Liver (tissue), 9 donors: ENCODE results near the gene BCAR3. TPM values are rescaled to one million over a fixed set of nuclear protein-coding genes. Genes with fewer than 3 reads are reported as not detected.

Experiments used
- DNase-seq: peaks from one replicate; pipeline ENCODE4 v3.0.0-alpha.2; 2017; ENCODE audit warnings: low spot score
- H3K27ac ChIP-seq, 2 donors: one replicate each; pipeline ENCODE4 v1.7.0; 2013; ENCODE audit warnings: inconsistent platforms in 2 of 2, low read length in 2 of 2, control low read depth in 1 of 2, low read depth in 1 of 2, mild to moderate bottlenecking in 1 of 2
- H3K27me3 ChIP-seq, 4 donors: one replicate each; pipeline versions ENCODE4 v1.6.1 to v1.7.0; 2013; ENCODE audit warnings: low read length in 3 of 4, inconsistent platforms in 1 of 4, mild to moderate bottlenecking in 1 of 4, moderate library complexity in 1 of 4; ENCODE audit not compliant: control insufficient read depth in 4 of 4, insufficient read depth in 4 of 4
- H3K36me3 ChIP-seq, 4 donors: one replicate each; pipeline versions ENCODE4 v1.6.1 to v1.7.0; 2013; ENCODE audit warnings: low read length in 3 of 4, mild to moderate bottlenecking in 3 of 4, low read depth in 1 of 4, moderate library complexity in 1 of 4; ENCODE audit not compliant: control insufficient read depth in 4 of 4, insufficient read depth in 3 of 4
- H3K4me1 ChIP-seq, 4 donors: one replicate each; pipeline versions ENCODE4 v1.6.1 to v1.7.0; 2013; ENCODE audit warnings: low read length in 3 of 4, mild to moderate bottlenecking in 3 of 4, moderate library complexity in 1 of 4; ENCODE audit not compliant: control insufficient read depth in 4 of 4, insufficient read depth in 4 of 4
- H3K4me3 ChIP-seq, 3 donors: one replicate each; pipeline versions ENCODE4 v1.6.1 to v1.7.0; 2013; ENCODE audit warnings: low read length in 3 of 3, control low read depth in 1 of 3, low read depth in 1 of 3, mild to moderate bottlenecking in 1 of 3
- H3K9ac ChIP-seq, 2 donors: one replicate each; pipeline ENCODE4 v1.7.0; 2013; ENCODE audit warnings: low read length in 2 of 2, mild to moderate bottlenecking in 2 of 2, moderate library complexity in 2 of 2, control low read depth in 1 of 2, low read depth in 1 of 2
- H3K9me3 ChIP-seq, 4 donors: one replicate each; pipeline versions ENCODE4 v1.6.1 to v1.7.0; 2013; ENCODE audit warnings: low read length in 3 of 4; ENCODE audit not compliant: control insufficient read depth in 4 of 4
- EGR1 ChIP-seq, 2 donors: IDR thresholded peaks; 2 replicates each; pipeline ENCODE4 v1.6.1; 2016 to 2018; ENCODE audit warnings: antibody characterized with exemption in 2 of 2, low read depth in 2 of 2
- FOXA1 ChIP-seq: IDR thresholded peaks from 2 replicates; pipeline ENCODE4 v1.6.1; 2016; ENCODE audit warnings: antibody characterized with exemption
- FOXA2 ChIP-seq: IDR thresholded peaks from 2 replicates; pipeline ENCODE4 v1.6.1; 2016; ENCODE audit warnings: antibody characterized with exemption
- GABPA ChIP-seq, 2 donors: IDR thresholded peaks in 1 of 2; conservative IDR thresholded peaks in 1 of 2; 2 replicates each; pipeline ENCODE4 v1.6.1; 2016; ENCODE audit warnings: antibody characterized with exemption in 2 of 2, mild to moderate bottlenecking in 1 of 2, moderate library complexity in 1 of 2
- HNF4A ChIP-seq, 2 donors: conservative IDR thresholded peaks; 2 replicates each; pipeline ENCODE4 v1.6.1; 2016; ENCODE audit warnings: antibody characterized with exemption in 2 of 2, mild to moderate bottlenecking in 2 of 2
- HNF4G ChIP-seq: IDR thresholded peaks from 2 replicates; pipeline ENCODE4 v1.6.1; 2016; ENCODE audit warnings: antibody characterized with exemption
- JUND ChIP-seq, 2 donors: IDR thresholded peaks; 2 replicates each; pipeline ENCODE4 v1.6.1; 2016; ENCODE audit warnings: antibody characterized with exemption in 2 of 2
- NR2F2 ChIP-seq: IDR thresholded peaks from 2 replicates; pipeline ENCODE4 v1.6.1; 2016; ENCODE audit warnings: antibody characterized with exemption
- RAD21 ChIP-seq, 2 donors: IDR thresholded peaks; 2 replicates each; pipeline ENCODE4 v1.6.1; 2016; ENCODE audit warnings: antibody characterized with exemption in 2 of 2, mild to moderate bottlenecking in 2 of 2
- RXRA ChIP-seq, 2 donors: IDR thresholded peaks; 2 replicates each; pipeline ENCODE4 v1.6.1; 2017 to 2018; ENCODE audit warnings: antibody characterized with exemption in 2 of 2, mild to moderate bottlenecking in 1 of 2
- SP1 ChIP-seq: IDR thresholded peaks from 2 replicates; pipeline ENCODE4 v1.6.1; 2018; ENCODE audit warnings: antibody characterized with exemption, mild to moderate bottlenecking
- TAF1 ChIP-seq: conservative IDR thresholded peaks from 2 replicates; pipeline ENCODE4 v1.6.1; 2016; ENCODE audit warnings: antibody characterized with exemption, mild to moderate bottlenecking
- YY1 ChIP-seq: IDR thresholded peaks from 2 replicates; pipeline ENCODE4 v1.6.1; 2016; ENCODE audit warnings: antibody characterized with exemption, mild to moderate bottlenecking
- WGBS: extraction: QIAGEN DNeasy Blood & Tissue Kit; methylation state at CpG from one replicate; pipeline ENCODE4 v1.1.7; 2013; 5-methylcytosine and 5-hydroxymethylcytosine counted together
- polyA plus RNA-seq, 2 donors: library from polyadenylated mRNA; stranded (reverse) in 1 of 2; unstranded in 1 of 2; fragments of 200-250 nt in 1 of 2; fragments of >200 nt in 1 of 2; fragmentation: Nextera tagmentation in 1 of 2; extraction: Ambion mirVana in 1 of 2; gene quantifications; one replicate each; pipeline versions ENCODE4 v1.2.1 to v1.2.3, GENCODE V29; 2013 to 2015
- total RNA-seq, 2 donors: library from RNA; depleted of rRNA; stranded (reverse); fragments of >200 nt; gene quantifications; one replicate each; pipeline ENCODE4 v1.2.3, GENCODE V29; 2014
- TF ChIP-seq, protein P1 (sequence below): IDR thresholded peaks from 2 replicates; pipeline ENCODE4 v1.6.1; 2016; ENCODE audit warnings: antibody characterized with exemption
- TF ChIP-seq, protein P2 (sequence below): IDR thresholded peaks from 2 replicates; pipeline ENCODE4 v1.6.1; 2016; ENCODE audit warnings: antibody characterized with exemption, mild to moderate bottlenecking
- TF ChIP-seq, protein P3 (sequence below): fragments of 150-350 bp; IDR thresholded peaks from 2 replicates; pipeline ENCODE4 v1.5.1; 2017; ENCODE audit warnings: improper control_type of control experiment, low read depth, low read length; ENCODE audit not compliant: missing input control
- TF ChIP-seq, protein P4 (sequence below): IDR thresholded peaks from 2 replicates; pipeline ENCODE4 v1.6.1; 2016; ENCODE audit warnings: antibody characterized with exemption
- TF ChIP-seq, protein P5 (sequence below): IDR thresholded peaks from 2 replicates; pipeline ENCODE4 v1.6.1; 2016; ENCODE audit warnings: antibody characterized with exemption
- donor health status: healthy.
- donor health status: healthy.
- donor health status: healthy.
- donor health status: healthy.
- donor health status: healthy.

The BCAR3 gene
- total and polyA plus RNA-seq, 4 donors, result 2.8 to 10.3 (median 7.7) TPM

DNA sequence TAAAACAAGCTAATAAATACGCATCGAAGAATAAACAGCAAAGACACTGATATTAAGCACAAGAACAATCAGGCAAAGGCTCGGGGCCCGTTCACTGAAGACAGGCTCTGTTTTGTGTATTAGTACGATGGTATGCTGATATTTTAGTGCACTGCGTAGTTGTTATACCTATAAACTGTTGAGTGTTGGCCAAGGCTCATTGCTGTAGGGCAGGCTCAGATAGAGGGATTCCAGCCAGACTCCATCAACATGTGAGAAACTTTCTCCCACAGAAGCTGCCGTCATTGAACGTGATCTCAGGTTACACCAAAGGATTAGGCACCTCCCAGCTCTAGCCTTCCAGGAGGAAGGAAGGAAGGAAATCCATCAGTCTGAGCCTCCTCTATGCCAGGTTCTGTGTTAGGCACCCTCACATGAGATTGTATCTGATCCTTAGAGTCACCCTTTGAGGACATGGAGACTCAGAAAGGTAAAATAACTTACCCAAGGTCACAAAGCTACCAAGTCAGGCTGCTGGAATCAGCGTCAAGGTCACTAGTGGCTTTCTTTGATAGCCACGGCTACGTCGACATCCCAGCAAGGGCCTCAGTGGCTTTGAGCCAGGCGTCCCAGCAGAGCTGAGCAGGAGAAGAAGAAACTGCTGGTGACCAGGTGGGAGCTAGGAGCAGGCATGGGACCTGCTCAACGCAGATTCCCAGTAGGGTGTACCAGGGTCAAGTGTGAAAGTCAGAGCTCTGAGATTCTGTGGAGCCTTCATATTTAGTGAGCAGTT, 14.8 kb downstream of the BCAR3 start:
- Histone ChIP-seq H3K27ac (no peak overlapping the region), H3K9ac (no peak overlapping the region), H3K4me3 (no peak overlapping the region), H3K4me1 (peaks cover 0 to 7% (median 0%) of the 10 kb centered on the region in 4 donors), H3K9me3 (no peaks in the 10 kb centered on the region), H3K36me3 (no peaks in the 10 kb centered on the region), H3K27me3 (no peaks in the 10 kb centered on the region)
- no peak for DNase-seq
- TF ChIP-seq, protein P1, sequence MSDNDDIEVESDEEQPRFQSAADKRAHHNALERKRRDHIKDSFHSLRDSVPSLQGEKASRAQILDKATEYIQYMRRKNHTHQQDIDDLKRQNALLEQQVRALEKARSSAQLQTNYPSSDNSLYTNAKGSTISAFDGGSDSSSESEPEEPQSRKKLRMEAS, result no peak
- TF ChIP-seq, protein P2, sequence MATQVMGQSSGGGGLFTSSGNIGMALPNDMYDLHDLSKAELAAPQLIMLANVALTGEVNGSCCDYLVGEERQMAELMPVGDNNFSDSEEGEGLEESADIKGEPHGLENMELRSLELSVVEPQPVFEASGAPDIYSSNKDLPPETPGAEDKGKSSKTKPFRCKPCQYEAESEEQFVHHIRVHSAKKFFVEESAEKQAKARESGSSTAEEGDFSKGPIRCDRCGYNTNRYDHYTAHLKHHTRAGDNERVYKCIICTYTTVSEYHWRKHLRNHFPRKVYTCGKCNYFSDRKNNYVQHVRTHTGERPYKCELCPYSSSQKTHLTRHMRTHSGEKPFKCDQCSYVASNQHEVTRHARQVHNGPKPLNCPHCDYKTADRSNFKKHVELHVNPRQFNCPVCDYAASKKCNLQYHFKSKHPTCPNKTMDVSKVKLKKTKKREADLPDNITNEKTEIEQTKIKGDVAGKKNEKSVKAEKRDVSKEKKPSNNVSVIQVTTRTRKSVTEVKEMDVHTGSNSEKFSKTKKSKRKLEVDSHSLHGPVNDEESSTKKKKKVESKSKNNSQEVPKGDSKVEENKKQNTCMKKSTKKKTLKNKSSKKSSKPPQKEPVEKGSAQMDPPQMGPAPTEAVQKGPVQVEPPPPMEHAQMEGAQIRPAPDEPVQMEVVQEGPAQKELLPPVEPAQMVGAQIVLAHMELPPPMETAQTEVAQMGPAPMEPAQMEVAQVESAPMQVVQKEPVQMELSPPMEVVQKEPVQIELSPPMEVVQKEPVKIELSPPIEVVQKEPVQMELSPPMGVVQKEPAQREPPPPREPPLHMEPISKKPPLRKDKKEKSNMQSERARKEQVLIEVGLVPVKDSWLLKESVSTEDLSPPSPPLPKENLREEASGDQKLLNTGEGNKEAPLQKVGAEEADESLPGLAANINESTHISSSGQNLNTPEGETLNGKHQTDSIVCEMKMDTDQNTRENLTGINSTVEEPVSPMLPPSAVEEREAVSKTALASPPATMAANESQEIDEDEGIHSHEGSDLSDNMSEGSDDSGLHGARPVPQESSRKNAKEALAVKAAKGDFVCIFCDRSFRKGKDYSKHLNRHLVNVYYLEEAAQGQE, result no peak
- TF ChIP-seq YY1 (no peak), HNF4G (no peak), RAD21 (IDR thresholded peaks at IDR 0.05) (no peak), FOXA1 (no peak), EGR1 (IDR thresholded peaks at IDR 0.05; ENCODE audit: low read depth in 2 of 2) (no peak), GABPA (IDR thresholded peaks at IDR 0.05 in 1 of 2, conservative IDR thresholded peaks at IDR 0.05 in 1 of 2) (no peak), RXRA (IDR thresholded peaks at IDR 0.05) (no peak), HNF4A (conservative IDR thresholded peaks at IDR 0.05) (no peak), NR2F2 (no peak), SP1 (no peak), JUND (IDR thresholded peaks at IDR 0.05) (no peak), TAF1 (no peak), FOXA2 (no peak)
- TF ChIP-seq, protein P3, sequence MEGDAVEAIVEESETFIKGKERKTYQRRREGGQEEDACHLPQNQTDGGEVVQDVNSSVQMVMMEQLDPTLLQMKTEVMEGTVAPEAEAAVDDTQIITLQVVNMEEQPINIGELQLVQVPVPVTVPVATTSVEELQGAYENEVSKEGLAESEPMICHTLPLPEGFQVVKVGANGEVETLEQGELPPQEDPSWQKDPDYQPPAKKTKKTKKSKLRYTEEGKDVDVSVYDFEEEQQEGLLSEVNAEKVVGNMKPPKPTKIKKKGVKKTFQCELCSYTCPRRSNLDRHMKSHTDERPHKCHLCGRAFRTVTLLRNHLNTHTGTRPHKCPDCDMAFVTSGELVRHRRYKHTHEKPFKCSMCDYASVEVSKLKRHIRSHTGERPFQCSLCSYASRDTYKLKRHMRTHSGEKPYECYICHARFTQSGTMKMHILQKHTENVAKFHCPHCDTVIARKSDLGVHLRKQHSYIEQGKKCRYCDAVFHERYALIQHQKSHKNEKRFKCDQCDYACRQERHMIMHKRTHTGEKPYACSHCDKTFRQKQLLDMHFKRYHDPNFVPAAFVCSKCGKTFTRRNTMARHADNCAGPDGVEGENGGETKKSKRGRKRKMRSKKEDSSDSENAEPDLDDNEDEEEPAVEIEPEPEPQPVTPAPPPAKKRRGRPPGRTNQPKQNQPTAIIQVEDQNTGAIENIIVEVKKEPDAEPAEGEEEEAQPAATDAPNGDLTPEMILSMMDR, result no peak
- TF ChIP-seq, protein P4, sequence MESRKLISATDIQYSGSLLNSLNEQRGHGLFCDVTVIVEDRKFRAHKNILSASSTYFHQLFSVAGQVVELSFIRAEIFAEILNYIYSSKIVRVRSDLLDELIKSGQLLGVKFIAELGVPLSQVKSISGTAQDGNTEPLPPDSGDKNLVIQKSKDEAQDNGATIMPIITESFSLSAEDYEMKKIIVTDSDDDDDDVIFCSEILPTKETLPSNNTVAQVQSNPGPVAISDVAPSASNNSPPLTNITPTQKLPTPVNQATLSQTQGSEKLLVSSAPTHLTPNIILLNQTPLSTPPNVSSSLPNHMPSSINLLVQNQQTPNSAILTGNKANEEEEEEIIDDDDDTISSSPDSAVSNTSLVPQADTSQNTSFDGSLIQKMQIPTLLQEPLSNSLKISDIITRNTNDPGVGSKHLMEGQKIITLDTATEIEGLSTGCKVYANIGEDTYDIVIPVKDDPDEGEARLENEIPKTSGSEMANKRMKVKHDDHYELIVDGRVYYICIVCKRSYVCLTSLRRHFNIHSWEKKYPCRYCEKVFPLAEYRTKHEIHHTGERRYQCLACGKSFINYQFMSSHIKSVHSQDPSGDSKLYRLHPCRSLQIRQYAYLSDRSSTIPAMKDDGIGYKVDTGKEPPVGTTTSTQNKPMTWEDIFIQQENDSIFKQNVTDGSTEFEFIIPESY, result no peak
- TF ChIP-seq, protein P5, sequence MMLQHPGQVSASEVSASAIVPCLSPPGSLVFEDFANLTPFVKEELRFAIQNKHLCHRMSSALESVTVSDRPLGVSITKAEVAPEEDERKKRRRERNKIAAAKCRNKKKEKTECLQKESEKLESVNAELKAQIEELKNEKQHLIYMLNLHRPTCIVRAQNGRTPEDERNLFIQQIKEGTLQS, result no peak
- WGBS, result 93% methylated on average over 14 of the region's 14 CpGs
